Renal pelvis (tissue), 4 donors: ENCODE results near the gene SENP1. TPM values are rescaled to one million over a fixed set of nuclear protein-coding genes. Genes with fewer than 3 reads are reported as not detected.

Source experiments
- DNase-seq: peaks from one replicate; pipeline ENCODE4 v3.0.0-alpha.2; 2013
- polyA plus RNA-seq, 3 donors: library from polyadenylated mRNA; unstranded; fragments of 120-200 nt; gene quantifications; one replicate each; pipeline ENCODE4 v1.2.1, GENCODE V29; 2013; ENCODE audit not compliant: insufficient read length in 3 of 3

The SENP1 gene
- polyA plus RNA-seq, 3 donors = 22.2 to 25.0 (median 23.1) TPM

DNA sequence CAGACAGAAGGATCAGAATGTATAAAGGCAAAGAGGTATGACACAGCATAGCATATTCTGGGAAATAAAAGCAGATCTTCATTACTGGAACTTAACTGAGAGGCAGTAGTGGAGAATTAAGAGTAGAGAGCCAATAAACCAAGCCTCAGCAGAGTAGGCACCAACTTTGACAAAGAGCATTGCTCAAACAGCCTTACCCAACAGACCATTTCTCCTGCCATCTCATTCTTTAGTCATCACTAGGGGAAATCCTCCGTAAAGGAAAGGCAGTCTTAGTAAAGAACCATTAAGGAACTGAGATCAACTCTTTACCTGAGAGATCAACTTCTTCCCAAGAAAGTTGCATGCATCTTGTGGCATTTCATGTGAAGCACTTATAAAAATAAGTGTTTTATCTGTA, 36.6 kb downstream of the SENP1 start:
- DNase-seq = no peak

DNA sequence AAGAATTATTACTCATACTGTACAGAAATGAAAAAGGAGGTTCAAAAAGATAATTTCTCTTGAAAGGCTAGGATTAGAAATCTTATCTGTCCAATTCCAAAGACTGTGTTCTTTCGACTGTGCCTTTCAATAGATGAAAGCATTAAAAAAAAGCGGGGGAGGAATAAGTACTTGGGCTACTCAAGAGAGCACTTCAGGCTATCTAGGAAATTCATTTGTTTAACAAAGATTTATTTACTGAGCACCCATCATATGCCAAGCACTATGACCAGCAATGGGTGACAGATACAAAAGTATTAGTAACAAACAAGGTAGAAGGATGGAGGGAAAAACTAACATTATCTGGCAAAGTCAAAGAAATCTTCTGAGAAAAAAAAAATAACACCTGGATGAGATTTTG, 37.4 kb downstream of the SENP1 start:
- no peak for DNase-seq

DNA sequence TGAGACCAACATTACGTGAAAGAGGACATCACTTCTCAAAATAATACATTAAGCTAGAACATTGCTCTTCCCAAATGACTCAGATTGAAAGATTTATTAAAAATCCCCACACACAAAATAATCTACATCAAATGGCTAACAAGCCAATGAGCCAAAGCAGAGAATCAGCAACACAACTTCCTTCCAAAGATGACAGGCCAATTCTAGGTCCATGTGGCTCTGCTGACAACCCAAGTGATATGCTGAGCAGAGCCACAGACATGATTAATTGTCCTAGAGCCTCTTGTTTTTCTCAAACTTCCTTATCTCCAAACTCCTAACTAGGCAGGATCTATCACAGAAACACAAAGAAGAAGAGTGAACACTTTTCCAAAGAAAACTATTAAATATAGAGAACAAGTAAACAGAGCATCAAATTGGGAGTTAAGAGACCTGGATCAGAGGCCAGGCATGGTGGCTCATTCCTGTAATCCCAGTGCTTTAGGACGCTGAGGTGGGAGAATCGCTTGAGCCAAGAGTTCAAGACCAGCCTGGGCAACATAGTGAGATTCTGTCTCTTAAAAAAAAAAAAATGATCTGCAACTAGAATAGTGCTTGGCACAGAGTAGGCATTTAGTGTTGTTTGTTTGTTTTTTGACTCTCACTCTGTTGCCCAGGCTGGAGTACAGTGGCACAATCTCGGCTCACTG, 38.5 kb downstream of the SENP1 start:
- DNase-seq = no peak

DNA sequence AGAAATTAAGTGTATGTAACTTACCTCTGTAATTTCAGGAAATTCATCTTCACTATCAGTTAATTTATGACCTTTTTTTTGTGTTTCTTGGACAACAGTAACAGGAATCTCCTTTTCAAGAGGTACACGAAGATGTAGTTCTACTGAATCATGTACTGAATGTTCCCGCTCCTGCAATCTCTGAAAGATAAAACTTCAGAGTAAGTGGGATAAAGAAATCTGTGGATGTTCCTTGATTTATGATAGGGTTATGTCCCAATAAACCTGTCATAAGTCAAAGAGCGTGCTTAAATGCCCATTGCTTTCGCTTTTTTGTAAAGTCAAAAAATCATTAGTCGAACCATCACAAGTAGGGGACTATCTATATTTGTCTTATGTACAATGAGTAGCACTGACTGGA, 40.8 kb downstream of the SENP1 start:
- no peak for DNase-seq

DNA sequence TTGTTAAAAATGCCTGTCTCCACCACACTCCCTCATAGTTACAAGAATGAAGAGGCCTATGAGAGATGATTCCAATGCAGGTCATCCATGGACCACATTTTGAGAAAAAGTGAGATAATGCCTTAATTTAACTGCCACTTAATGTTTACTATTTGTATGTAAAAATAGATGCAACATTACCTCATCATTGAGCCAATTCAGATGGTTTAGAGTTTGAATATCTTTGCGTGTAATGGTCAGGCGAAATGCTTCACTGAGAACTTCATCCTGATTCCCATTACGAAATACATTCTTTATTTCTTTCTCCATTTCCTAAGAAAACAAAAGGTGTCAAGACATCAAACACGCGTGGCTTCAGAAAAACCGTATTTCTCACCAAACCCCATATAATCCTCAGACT, 42.3 kb downstream of the SENP1 start:
- DNase-seq = no peak

DNA sequence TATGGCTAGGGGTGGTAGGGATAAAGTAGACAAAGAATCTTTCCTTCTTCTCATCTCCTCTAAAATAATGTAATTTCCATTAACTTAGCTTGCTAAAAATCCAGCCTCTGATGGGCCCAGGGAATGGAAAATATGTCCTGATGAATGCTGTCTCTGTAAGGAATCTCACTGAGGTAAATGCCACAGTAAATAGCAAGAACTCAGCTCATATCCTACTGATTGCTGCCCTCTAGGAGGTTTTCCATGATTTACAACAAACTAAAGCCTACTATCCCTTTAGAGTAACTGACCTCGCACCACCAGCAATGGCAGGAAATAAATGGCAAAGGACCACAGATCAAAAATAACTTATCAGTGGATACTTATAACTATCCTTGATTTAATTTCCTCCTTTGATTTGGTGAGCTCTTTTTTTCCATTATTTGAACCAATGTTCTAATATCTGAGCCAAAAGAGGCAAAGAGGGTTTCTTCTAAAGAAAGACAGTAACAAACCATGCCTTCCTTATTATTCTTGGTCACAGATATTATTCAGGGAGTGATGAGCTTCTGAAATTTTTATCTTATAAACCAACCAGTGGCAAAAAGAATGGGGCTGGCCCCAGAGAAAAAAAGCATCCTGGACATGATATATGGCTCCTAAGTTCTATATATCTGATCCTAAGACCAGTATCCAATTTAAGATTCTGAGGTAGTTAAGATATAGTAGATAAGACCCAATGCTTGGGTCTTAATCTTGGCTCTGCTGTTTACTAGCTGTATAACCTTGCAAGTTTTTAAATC, 43.8 kb downstream of the SENP1 start:
- DNase-seq = no peak

DNA sequence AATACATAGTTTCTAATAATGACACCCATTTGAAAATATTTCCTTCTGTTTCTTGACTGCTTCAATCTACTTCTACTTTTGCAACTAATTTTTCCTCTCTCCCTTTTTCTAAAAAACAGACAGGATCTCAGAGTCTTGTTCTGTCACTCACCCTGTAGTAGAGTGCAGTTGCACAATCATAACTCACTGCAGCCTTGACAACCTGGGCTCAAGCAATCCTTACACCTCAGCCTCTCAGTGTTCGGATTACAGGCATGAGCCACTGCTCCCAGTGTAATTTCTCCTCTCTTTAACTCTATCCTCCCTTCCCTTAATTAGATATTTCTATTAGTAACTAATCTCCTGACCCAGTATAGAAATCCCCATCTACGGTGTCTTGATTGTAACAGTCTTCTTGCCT, 45.4 kb downstream of the SENP1 start:
- no peak for DNase-seq

DNA sequence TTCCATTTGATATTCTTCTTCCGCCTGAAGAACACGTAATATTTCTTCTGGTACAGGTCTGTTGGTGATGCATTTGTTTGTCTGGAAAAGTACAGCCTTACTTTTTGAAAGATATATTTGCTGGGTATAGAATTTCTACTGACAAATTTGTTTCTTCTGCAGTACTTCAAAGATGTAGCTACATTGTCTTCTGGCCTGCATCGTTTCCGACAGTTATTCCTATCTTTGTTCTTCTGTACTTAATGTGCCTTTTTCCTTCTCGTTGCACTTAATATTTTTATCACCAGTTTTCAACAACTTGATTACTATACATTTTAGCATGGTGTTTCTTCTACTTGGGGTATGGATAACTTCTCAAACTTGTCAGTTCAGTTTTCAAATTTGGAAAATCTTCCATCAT, 47.1 kb downstream of the SENP1 start:
- no peak for DNase-seq

DNA sequence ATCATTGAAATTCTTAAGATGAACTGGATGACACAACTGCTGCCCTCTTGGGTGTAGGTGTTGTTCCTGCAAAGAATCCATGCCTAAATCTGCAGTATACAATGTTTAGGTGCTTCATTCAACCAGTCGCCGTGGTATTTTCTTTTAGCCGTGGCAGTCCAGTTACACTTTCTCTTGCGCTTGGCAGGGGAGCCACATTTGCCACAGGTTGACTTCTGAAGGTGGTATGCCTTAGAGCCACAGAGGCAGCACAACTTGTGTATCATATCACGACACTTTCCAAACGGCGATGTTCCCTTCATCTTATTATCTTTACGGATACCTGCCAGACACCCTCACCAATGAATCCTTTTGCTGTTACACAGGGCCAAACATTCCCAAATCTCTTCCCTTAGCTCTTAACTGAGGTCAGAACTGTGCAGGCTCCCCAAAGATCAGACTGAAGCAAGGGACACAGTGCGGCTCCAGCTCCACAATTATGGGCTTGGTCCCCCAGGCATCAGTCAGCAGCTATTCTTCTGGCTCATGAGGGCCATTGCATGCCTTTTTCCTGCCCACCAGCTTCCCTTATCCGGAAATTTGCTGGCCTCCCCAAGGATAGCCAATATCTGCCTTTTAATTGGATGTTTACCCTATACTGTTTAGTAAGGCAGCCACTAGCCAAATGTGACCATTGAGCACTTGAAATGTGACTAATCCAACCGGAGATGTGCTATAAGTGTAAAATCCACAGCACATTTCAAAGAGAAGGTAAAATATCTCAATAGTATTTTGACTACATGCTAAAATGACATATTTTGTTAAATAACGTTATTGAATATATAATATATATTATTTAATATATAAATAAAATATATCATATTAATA, 50.7 kb downstream of the SENP1 start:
- DNase-seq = no peak

DNA sequence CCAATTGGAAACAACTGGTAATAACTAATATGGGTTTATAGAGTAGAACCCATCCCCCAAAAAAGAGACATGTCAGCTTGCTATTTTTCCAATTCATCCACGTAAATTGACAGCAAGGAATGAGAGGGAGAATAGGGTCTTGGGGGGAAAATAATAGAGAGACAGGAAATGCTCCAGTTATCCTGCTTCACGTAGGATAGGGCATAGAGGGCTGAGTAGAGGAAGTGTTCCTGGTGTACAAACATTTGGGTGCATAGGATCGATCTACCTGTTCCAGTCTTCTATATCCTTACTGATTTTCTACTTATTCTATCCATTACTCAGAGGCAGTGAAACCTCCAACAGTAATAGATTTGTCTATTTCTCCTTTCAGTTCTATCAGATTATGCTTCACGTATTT, 52.0 kb downstream of the SENP1 start:
- no peak for DNase-seq

DNA sequence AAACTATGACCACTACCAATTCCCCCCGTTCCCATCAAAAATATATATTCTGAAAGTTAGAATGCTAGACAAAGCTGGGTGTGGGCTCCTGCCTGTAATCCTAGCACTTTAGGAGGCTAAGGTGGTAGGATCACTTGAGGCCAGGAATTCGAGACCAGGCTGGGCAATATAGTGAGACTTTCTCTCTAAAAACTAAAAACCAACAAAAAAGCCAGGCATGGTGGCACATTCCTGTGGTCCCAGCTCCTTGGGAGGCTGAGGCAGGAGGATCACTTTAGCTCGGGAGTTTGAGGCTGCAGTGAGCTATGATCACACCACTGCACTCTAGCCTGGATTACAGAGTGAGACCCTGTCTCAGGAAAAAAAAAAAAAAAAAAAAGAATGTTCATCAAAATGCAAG, 52.8 kb downstream of the SENP1 start:
- DNase-seq = no peak

DNA sequence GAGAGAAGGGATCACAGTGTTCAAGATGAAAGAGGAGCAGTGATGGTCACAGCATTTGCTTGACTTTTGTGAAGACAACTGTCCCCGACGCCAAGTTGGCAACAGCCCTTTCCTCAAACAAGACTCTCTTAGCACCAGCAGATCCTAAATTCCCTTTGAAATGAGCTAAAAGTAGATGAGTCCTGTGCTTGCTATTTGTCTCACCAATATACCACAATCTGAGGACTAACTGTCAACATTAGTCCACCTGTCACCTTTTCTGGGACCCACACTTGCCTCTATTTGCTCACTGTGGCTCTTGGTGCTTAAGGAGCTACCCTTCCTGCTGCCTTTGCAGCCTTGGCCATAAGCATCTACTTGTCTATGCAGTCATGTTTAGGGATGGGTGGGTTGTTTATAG, 54.2 kb downstream of the SENP1 start:
- no peak for DNase-seq

DNA sequence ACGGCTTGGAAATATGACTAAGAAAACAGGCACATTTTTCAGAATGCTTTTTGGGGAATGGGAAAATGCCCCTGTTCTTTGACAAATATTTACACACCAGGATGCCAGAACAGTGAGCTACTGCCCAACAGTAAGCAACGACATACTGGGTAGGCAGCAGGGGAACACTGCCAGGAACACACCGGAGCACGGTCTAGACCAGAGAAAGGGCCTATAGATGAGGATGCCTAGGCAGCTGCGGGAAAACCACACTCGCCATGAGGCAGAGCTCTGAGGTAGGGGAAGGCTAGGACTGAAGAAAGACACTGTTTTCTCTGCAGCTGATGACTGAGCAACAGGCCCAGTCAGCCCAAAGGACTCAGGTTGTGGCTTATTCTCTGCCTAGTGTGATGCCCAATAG, 55.7 kb downstream of the SENP1 start:
- DNase-seq = no peak

DNA sequence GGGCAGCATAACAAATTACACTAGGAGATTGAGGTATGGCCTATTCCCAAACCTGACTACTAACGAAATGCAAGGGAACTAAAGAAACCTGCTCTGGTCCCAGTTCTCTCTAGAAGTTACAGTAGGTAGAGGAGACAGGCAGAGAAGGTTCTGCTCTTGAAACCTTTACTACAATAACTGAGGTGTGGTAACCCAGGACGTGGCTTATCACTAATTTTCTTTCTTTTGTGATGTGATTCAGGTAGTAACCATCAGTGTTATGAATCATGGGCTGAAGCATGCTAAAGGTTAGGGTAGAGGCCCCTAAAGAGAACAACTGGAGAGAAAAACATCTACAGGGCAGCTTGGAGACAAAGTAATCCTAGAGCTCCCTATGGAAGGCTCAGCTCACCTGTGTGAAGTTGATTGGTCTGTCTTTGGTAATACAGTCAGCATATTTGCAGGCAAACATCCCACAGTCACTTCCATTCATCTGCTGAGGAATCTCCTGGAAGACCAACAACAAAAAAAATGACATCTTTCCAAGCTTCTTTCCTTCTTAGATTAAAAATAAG, 59.8 kb downstream of the SENP1 start:
- no peak for DNase-seq

DNA sequence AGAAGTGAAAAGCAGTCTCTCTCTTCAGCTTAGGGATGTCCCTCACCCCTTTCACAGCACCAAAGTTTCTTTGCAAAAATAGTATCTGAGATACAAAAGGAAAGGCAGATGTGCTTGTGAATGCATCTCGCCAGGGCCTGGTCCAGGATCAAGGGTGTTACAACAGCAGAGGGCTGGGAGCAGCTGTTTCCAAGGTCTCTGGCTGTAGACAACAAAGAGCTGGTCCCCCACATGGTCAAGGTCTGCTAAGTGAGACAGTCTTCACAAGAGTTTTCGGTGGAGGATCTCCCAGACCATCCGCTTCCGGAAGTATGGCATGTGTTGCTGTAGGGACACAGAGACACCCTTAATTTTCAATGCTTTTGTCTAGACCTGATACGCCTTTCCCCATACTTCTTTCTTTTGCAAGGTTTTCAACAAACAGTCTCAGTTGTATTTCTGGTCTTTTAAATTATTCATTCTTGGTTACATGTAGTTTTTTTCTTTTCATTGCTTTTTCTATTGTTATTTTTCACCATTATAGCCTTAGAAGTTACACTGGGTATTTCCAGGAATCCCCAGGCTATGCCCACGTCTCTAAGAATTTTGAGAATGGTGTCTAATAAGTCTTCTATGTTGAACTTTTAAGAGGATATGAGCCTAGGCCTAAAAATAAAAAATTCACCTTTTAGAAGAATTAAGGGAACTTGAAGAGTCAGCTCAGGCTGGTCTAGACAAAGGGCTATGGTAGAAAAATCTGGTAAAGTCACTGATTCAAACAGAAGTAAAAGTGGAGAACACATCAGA, 60.6 kb downstream of the SENP1 start:
- DNase-seq = no peak

DNA sequence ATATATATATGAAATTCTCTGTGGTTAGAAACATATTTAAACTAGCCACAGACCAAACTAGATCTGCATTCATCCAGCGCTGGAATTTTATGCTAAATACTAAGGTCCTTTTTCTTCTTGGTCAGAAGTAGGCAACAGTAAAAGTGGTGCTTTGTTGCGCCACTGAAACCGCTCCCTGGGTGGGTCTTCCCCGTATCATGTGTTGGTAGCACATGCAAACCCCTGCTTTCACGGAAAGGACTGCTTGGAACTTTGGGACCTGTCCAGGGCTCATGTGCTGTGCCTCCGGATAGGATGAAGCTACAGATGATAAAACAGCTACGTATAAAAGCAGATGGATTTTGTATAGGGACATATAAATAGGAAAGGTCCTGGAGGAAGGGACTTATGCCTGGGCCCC, 61.5 kb downstream of the SENP1 start:
- no peak for DNase-seq

DNA sequence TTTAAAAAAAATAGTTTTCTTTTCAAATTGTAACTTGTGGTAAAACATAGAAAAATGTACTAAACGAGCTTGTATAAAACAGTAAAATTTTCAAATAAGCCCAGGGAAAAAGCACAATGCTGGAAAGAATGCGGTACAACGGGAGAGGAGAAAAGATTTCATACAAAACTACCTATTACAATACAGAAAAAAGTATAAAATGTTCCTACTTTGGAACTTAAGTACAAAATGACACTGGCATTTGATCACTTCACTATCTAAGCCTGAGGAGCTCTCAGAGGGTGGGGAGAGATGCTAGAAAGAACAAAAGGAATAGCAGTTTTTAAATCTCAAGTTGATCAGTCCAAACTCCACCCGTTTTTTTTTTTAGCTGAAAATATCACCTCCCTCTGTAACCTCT, 62.1 kb downstream of the SENP1 start:
- DNase-seq = no peak

DNA sequence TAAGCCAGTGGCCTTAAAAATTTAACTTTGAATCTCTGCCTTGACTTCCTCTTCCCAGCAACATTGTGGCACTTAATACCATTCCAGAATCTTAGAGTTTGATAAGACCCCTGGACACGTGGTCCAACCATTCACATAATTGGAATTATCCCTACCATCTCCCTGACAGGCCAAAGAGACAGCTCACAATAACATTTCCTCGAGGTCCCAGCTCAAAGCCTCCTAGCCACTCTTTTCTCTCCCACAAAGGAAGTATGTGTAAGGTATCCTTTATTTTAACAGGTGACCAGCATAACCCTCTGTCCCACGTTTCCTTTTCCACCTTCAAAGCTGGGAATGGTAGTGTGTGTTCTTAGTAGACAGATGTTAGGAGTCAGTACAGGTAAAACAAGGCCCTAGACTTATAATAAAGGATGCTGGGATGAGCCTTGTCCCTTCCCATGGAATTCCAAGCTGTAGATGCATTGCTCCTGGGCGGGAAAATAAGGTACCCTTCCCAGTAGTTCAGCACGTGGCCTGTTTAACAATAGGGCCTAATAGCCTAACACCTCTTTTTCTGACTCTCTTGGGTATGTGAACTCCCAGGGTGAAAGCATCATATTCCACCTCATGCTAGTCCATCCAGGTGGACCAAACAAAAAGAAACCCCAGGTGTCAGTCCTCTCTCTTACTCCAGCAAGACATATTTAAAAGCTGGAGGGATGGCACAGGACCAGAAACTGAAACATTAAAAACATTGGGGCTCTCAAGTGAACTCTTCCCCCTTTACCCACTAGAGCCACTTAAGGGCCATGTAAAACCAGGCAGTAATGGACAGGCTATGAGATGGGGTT, 64.1 kb downstream of the SENP1 start:
- no peak for DNase-seq

DNA sequence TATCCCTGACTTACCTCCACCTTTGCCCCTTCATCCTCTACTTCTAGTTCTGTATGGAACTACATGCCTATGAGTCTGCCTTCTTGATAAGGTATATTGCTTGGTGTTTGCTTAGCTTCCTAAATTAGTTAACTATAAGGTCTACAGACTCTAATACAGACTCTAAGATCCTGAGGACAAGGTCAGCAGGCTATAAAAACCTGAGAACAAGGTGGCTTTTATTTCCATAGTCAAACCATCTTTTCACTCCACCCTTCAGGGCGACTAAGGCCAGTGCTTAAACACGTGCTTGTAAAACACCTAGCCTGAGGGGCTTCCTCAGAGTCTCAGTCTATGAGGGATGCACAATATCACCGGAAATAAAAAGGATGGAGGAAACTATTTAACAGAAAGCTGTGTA, 65.5 kb downstream of the SENP1 start:
- DNase-seq = no peak

DNA sequence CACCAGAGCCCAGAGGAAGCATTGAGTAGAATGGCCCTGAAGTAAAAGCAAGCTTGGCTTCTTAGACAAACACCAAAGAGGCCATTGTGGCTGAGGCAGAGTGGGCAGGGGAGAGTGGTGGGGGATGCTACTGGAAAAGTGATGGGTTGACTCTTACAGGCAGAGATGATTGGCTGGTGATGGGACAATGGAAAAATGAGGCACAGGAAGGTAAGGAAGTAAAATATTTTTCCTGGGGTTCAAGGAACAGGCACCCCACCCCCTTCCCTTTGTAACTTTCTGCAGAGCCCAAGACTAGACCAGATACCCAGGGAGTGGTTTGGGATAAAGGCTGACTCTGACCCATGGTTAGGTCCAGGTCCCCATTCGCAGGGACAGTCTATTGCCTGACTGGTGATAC, 66.7 kb downstream of the SENP1 start:
- no peak for DNase-seq

DNA sequence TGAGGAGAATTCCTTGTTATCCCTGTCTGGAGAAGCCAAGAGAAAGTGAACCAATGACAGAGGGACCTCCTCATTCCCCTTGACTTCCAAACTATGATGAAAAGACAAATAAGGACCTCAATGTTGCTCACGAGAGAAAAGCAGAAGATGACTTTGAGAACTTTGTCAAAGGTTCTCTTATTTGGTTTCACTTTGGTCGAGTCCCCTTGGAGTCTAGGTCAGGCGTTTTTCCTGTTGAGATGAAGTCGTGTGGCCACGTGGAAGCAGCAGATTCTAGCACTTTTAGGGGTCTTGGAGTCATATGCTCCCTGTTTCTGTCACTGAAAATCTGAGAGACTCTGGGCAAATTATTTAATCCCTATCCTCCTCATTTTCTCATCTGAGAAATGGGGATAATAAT, 67.8 kb downstream of the SENP1 start:
- DNase-seq = no peak
